Esophagus squamous epithelium (tissue), 4 donors: ENCODE measurements around the gene PRKCB.

Source experiments
- POLR2A ChIP-seq, 4 donors: fragments of 450-650 bp; IDR thresholded peaks; one replicate each; pipeline ENCODE4 v1.6.1; 2017; ENCODE audit warnings: antibody characterized with exemption in 4 of 4, mild to moderate bottlenecking in 4 of 4, moderate library complexity in 3 of 4
- TF ChIP-seq, protein P1 (sequence below), 6 experiments: fragments of 450-650 bp in 4 of 6; fragments of 200-600 bp in 2 of 6; sonication (generic) in 2 of 6; IDR thresholded peaks; one replicate each; pipeline ENCODE4 v1.5.1; 2016 to 2019; ENCODE audit warnings: antibody characterized with exemption in 6 of 6, mild to moderate bottlenecking in 4 of 6, moderate library complexity in 4 of 6

- TF ChIP-seq, protein P1, sequence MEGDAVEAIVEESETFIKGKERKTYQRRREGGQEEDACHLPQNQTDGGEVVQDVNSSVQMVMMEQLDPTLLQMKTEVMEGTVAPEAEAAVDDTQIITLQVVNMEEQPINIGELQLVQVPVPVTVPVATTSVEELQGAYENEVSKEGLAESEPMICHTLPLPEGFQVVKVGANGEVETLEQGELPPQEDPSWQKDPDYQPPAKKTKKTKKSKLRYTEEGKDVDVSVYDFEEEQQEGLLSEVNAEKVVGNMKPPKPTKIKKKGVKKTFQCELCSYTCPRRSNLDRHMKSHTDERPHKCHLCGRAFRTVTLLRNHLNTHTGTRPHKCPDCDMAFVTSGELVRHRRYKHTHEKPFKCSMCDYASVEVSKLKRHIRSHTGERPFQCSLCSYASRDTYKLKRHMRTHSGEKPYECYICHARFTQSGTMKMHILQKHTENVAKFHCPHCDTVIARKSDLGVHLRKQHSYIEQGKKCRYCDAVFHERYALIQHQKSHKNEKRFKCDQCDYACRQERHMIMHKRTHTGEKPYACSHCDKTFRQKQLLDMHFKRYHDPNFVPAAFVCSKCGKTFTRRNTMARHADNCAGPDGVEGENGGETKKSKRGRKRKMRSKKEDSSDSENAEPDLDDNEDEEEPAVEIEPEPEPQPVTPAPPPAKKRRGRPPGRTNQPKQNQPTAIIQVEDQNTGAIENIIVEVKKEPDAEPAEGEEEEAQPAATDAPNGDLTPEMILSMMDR (IDR thresholded peaks at IDR 0.05) = no peak
- TF ChIP-seq POLR2A (IDR thresholded peaks at IDR 0.05) = no peak
These were observed 19.2 kb downstream of the PRKCB start for GRCh38 chr16:23855010-23855409.
